ENCODE results near the gene GALNT2.

The GALNT2 gene

GRCh38 chr1:230070321-230071208 lies 3.5 kb downstream of the GALNT2 start:
- H3K9ac ChIP-seq (ENCODE audit: low read depth in 1 of 2, low read length in 2 of 2), result no peak overlapping the region
- no peaks in the 10 kb centered on the region for H3K27me3 ChIP-seq (ENCODE audit: control insufficient read depth in 2 of 2, insufficient read depth in 2 of 2, low read length in 2 of 2)
- H3K36me3 ChIP-seq (ENCODE audit: control insufficient read depth in 2 of 2, insufficient read depth in 2 of 2, low read length in 2 of 2), result no peaks in the 10 kb centered on the region
- no peaks in the 10 kb centered on the region for H3K9me3 ChIP-seq (ENCODE audit: control insufficient read depth in 2 of 2, low read length in 2 of 2)
- H3K27ac ChIP-seq (ENCODE audit: low read depth in 2 of 2, low read length in 2 of 2), result no peak overlapping the region
- H3K4me3 ChIP-seq (ENCODE audit: low read length in 2 of 2), result no peak overlapping the region
- peaks cover 11 to 21% of the 10 kb centered on the region in 2 donors for H3K4me1 ChIP-seq (ENCODE audit: control insufficient read depth in 2 of 2, insufficient read depth in 2 of 2, low read length in 2 of 2)

- H3K27ac ChIP-seq (ENCODE audit: low read depth in 2 of 2, low read length in 2 of 2), result no peak overlapping the region
- H3K9me3 ChIP-seq (ENCODE audit: control insufficient read depth in 2 of 2, low read length in 2 of 2), result no peaks in the 10 kb centered on the region
- no peak overlapping the region for H3K4me3 ChIP-seq (ENCODE audit: low read length in 2 of 2)
- H3K9ac ChIP-seq (ENCODE audit: low read depth in 1 of 2, low read length in 2 of 2), result no peak overlapping the region
- no peaks in the 10 kb centered on the region for H3K36me3 ChIP-seq (ENCODE audit: control insufficient read depth in 2 of 2, insufficient read depth in 2 of 2, low read length in 2 of 2)
- no peaks in the 10 kb centered on the region for H3K27me3 ChIP-seq (ENCODE audit: control insufficient read depth in 2 of 2, insufficient read depth in 2 of 2, low read length in 2 of 2)
- peaks cover 11 to 15% of the 10 kb centered on the region in 2 donors for H3K4me1 ChIP-seq (ENCODE audit: control insufficient read depth in 2 of 2, insufficient read depth in 2 of 2, low read length in 2 of 2)
These were observed 4.3 kb downstream of the GALNT2 start for GRCh38 chr1:230071316-230071715.

DNA sequence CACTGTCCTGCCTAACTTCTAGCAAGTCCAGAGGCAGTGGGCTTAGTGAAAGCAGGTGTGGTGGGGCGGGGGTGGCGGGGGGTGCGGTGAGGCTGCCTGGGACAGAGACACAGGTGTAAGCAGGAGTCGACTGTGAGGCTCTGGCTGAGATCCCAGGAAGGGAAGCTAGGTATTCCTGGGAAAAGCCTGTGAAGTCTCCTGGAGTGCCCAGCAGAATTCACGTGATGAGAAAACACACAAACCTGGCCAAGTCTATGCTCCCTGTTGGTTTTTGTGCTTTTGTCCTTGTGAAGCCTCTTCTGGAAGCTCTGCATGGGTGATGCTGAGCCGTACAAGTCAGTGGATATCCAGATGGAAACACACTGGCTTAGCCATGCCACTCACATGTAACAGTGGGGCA lies 5.3 kb downstream of the GALNT2 start:
- Histone ChIP-seq H3K4me1 (ENCODE audit: control insufficient read depth in 2 of 2, insufficient read depth in 2 of 2, low read length in 2 of 2) (peaks cover 11 to 13% of the 10 kb centered on the region in 2 donors), H3K9me3 (ENCODE audit: control insufficient read depth in 2 of 2, low read length in 2 of 2) (no peaks in the 10 kb centered on the region), H3K27me3 (ENCODE audit: control insufficient read depth in 2 of 2, insufficient read depth in 2 of 2, low read length in 2 of 2) (no peaks in the 10 kb centered on the region)

DNA sequence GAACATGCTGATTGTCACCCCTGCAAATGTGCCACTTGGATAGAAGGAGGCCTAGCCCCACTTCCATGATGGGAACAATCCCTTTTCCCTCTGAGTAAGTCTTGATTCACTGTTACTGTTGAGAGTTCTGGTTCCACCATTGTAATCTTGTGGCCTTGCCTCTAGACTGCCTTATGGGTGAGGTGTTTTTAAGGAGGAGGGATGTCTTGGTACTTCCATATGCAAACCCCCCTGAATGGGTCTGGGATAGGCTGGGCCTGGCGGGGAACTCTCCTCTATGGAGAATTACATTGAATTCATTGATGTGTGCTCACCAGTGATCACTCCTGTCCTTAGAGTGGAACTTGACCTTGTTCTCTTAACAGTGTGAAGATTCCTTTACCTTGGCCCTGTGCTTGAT lies 5.8 kb downstream of the GALNT2 start:
- H3K36me3 ChIP-seq (ENCODE audit: control insufficient read depth in 2 of 2, insufficient read depth in 2 of 2, low read length in 2 of 2), result no peaks in the 10 kb centered on the region
- no peaks in the 10 kb centered on the region for H3K27me3 ChIP-seq (ENCODE audit: control insufficient read depth in 2 of 2, insufficient read depth in 2 of 2, low read length in 2 of 2)
- no peak overlapping the region for H3K9ac ChIP-seq (ENCODE audit: low read depth in 1 of 2, low read length in 2 of 2)
- no peaks in the 10 kb centered on the region for H3K9me3 ChIP-seq (ENCODE audit: control insufficient read depth in 2 of 2, low read length in 2 of 2)
- no peak overlapping the region for H3K4me3 ChIP-seq (ENCODE audit: low read length in 2 of 2)
- no peak overlapping the region for H3K27ac ChIP-seq (ENCODE audit: low read depth in 2 of 2, low read length in 2 of 2)
- peaks cover 11 to 13% of the 10 kb centered on the region in 2 donors for H3K4me1 ChIP-seq (ENCODE audit: control insufficient read depth in 2 of 2, insufficient read depth in 2 of 2, low read length in 2 of 2)

More for the DNA sequence above, 5.3 kb downstream of the GALNT2 start:
- Histone ChIP-seq H3K9ac (ENCODE audit: low read depth in 1 of 2, low read length in 2 of 2) (no peak overlapping the region), H3K4me3 (ENCODE audit: low read length in 2 of 2) (no peak overlapping the region), H3K36me3 (ENCODE audit: control insufficient read depth in 2 of 2, insufficient read depth in 2 of 2, low read length in 2 of 2) (no peaks in the 10 kb centered on the region), H3K27ac (ENCODE audit: low read depth in 2 of 2, low read length in 2 of 2) (no peak overlapping the region)

DNA sequence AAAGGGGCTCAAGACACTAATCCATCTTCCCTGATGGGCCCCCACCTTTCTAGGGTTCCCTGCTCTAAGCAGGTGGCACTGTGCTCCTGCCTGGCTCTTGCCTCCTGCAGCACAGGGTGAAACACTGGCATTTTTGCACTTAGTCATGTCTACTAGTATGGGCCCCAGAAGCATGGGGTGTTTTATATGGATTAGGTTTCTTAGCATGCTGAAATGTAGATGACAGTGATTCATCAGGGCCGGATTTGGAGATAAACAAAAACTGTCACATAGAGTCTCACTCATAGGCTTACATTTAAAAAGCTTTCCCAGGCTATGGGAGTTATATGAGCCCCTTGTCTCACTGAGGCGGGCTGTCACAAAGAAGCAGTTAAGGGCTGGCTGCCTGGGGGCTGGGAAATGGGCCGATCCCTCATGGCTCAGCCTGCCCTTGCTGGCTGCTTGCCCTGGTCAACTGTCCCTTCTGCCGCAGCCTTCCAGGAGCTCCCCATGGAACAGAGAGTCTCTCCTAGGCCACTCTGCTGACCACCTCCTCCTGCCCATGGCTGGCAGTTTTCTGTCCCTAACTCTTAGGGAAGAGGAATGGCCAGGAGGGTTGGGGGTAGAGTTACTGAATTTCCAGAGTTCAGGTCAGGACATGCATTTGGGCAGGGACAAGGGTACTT lies 6.5 kb downstream of the GALNT2 start:
- Histone ChIP-seq H3K36me3 (ENCODE audit: control insufficient read depth in 2 of 2, insufficient read depth in 2 of 2, low read length in 2 of 2) (no peaks in the 10 kb centered on the region), H3K4me3 (ENCODE audit: low read length in 2 of 2) (no peak overlapping the region), H3K9ac (ENCODE audit: low read depth in 1 of 2, low read length in 2 of 2) (no peak overlapping the region), H3K9me3 (ENCODE audit: control insufficient read depth in 2 of 2, low read length in 2 of 2) (no peaks in the 10 kb centered on the region), H3K27ac (ENCODE audit: low read depth in 2 of 2, low read length in 2 of 2) (no peak overlapping the region), H3K4me1 (ENCODE audit: control insufficient read depth in 2 of 2, insufficient read depth in 2 of 2, low read length in 2 of 2) (peaks cover 9% of the 10 kb centered on the region in 2 donors), H3K27me3 (ENCODE audit: control insufficient read depth in 2 of 2, insufficient read depth in 2 of 2, low read length in 2 of 2) (no peaks in the 10 kb centered on the region)

DNA sequence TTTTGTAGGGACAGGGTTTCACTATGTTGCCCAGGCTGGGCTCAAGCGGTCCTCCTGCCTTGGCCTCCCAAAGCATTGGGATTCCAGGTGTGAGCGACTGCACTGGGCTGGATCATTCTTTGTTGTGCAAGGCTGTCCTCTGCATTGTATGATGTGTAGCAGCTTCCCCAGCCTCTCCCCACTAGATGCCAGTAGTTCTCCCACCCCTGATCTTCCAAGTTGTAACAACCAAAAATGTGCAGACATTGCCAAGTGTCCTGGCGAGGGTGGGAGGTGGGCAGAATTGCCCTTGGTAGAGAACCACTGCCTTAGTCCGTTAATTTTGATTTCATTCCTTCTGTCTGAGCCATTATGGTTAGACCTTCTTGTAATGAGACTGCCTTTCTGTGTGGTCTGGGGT lies 7.2 kb downstream of the GALNT2 start:
- H3K4me3 ChIP-seq (ENCODE audit: low read length in 2 of 2), result no peak overlapping the region
- no peaks in the 10 kb centered on the region for H3K9me3 ChIP-seq (ENCODE audit: control insufficient read depth in 2 of 2, low read length in 2 of 2)
- H3K27me3 ChIP-seq (ENCODE audit: control insufficient read depth in 2 of 2, insufficient read depth in 2 of 2, low read length in 2 of 2), result no peaks in the 10 kb centered on the region
- H3K36me3 ChIP-seq (ENCODE audit: control insufficient read depth in 2 of 2, insufficient read depth in 2 of 2, low read length in 2 of 2), result no peaks in the 10 kb centered on the region
- peaks cover 2 to 4% of the 10 kb centered on the region in 2 donors for H3K4me1 ChIP-seq (ENCODE audit: control insufficient read depth in 2 of 2, insufficient read depth in 2 of 2, low read length in 2 of 2)
- H3K27ac ChIP-seq (ENCODE audit: low read depth in 2 of 2, low read length in 2 of 2), result no peak overlapping the region
- no peak overlapping the region for H3K9ac ChIP-seq (ENCODE audit: low read depth in 1 of 2, low read length in 2 of 2)

DNA sequence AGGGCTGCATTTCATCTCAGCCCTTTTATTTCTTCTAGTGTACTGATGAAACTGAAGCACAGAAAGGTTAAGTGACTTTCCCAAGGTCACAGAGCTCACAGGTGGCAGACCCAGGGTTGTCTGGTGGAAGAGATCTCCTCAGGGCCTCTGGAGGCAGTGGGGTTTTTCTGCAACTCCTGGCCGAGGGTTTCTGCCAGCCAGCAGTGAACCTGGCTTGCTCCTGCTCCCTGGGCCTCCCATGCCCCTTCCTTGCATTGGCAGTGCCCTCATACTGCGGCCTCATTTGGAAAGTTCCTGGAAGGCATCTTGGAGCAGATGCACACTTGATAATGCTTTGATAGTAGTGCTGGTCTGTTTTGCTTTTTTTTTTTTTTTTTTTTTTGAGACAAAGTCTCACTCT lies 7.7 kb downstream of the GALNT2 start:
- Histone ChIP-seq H3K36me3 (ENCODE audit: control insufficient read depth in 2 of 2, insufficient read depth in 2 of 2, low read length in 2 of 2) (no peaks in the 10 kb centered on the region), H3K27me3 (ENCODE audit: control insufficient read depth in 2 of 2, insufficient read depth in 2 of 2, low read length in 2 of 2) (no peaks in the 10 kb centered on the region), H3K4me3 (ENCODE audit: low read length in 2 of 2) (no peak overlapping the region), H3K9me3 (ENCODE audit: control insufficient read depth in 2 of 2, low read length in 2 of 2) (no peaks in the 10 kb centered on the region), H3K27ac (ENCODE audit: low read depth in 2 of 2, low read length in 2 of 2) (no peak overlapping the region), H3K4me1 (ENCODE audit: control insufficient read depth in 2 of 2, insufficient read depth in 2 of 2, low read length in 2 of 2) (peaks cover 0 to 4% of the 10 kb centered on the region in 2 donors), H3K9ac (ENCODE audit: low read depth in 1 of 2, low read length in 2 of 2) (no peak overlapping the region)

DNA sequence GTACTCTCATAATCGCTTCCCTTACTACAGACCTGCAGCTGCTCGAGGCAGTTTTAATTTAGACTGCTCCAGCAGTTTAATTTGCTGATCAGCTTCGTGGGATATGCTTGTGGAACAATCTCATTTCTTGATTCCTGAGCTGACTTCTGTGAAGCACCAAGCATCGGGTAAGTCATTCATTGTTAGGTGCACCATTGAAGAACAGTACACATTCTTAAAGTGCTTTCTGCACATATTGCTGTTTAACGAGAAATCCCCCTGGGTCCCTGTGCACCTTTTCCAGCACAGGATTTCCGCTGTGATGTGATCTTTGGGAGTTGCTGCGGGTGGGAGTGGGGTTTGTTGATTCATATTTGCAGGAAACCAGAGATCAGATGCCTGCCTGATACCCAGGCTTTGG lies 9.1 kb downstream of the GALNT2 start:
- no peak overlapping the region for H3K4me3 ChIP-seq (ENCODE audit: low read length in 2 of 2)
- no peaks in the 10 kb centered on the region for H3K27me3 ChIP-seq (ENCODE audit: control insufficient read depth in 2 of 2, insufficient read depth in 2 of 2, low read length in 2 of 2)
- peaks cover 0 to 4% of the 10 kb centered on the region in 2 donors for H3K4me1 ChIP-seq (ENCODE audit: control insufficient read depth in 2 of 2, insufficient read depth in 2 of 2, low read length in 2 of 2)
- H3K36me3 ChIP-seq (ENCODE audit: control insufficient read depth in 2 of 2, insufficient read depth in 2 of 2, low read length in 2 of 2), result no peaks in the 10 kb centered on the region
- H3K9me3 ChIP-seq (ENCODE audit: control insufficient read depth in 2 of 2, low read length in 2 of 2), result no peaks in the 10 kb centered on the region
- no peak overlapping the region for H3K9ac ChIP-seq (ENCODE audit: low read depth in 1 of 2, low read length in 2 of 2)
- no peak overlapping the region for H3K27ac ChIP-seq (ENCODE audit: low read depth in 2 of 2, low read length in 2 of 2)

DNA sequence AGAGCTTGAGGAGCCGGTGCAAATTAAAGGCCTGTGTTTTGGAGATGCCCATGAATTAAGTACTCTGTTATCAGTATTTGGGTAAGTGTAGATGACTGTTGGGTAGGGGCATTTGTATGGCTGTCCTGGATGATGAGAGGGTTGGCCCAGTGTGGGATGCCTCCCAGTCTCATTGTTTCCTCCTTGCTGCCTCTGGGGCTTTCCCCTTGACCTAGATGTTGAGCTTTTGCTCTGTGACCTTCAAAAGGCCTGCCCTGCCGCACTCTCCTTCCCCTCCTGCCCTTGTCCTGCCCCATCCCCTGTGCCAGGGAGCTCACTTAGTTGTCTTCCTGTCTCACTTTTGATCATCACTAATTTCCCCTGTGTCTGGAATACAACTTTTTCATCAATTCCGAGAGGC lies 10.0 kb downstream of the GALNT2 start:
- H3K27ac ChIP-seq (ENCODE audit: low read depth in 2 of 2, low read length in 2 of 2), result no peak overlapping the region
- peaks cover 0 to 4% of the 10 kb centered on the region in 2 donors for H3K4me1 ChIP-seq (ENCODE audit: control insufficient read depth in 2 of 2, insufficient read depth in 2 of 2, low read length in 2 of 2)
- H3K36me3 ChIP-seq (ENCODE audit: control insufficient read depth in 2 of 2, insufficient read depth in 2 of 2, low read length in 2 of 2), result no peaks in the 10 kb centered on the region

GRCh38 chr1:230077436-230078213 lies 10.6 kb downstream of the GALNT2 start:
- H3K27me3 ChIP-seq (ENCODE audit: control insufficient read depth in 2 of 2, insufficient read depth in 2 of 2, low read length in 2 of 2), result no peaks in the 10 kb centered on the region
- no peak overlapping the region for H3K9ac ChIP-seq (ENCODE audit: low read depth in 1 of 2, low read length in 2 of 2)
- no peak overlapping the region for H3K27ac ChIP-seq (ENCODE audit: low read depth in 2 of 2, low read length in 2 of 2)
- H3K36me3 ChIP-seq (ENCODE audit: control insufficient read depth in 2 of 2, insufficient read depth in 2 of 2, low read length in 2 of 2), result peaks cover 0 to 2% of the 10 kb centered on the region in 2 donors
- no peaks in the 10 kb centered on the region for H3K9me3 ChIP-seq (ENCODE audit: control insufficient read depth in 2 of 2, low read length in 2 of 2)
- H3K4me1 ChIP-seq (ENCODE audit: control insufficient read depth in 2 of 2, insufficient read depth in 2 of 2, low read length in 2 of 2), result peaks cover 0 to under 1% of the 10 kb centered on the region in 2 donors
- H3K4me3 ChIP-seq (ENCODE audit: low read length in 2 of 2), result no peak overlapping the region

More for the DNA sequence above, 10.0 kb downstream of the GALNT2 start:
- Histone ChIP-seq H3K9ac (ENCODE audit: low read depth in 1 of 2, low read length in 2 of 2) (no peak overlapping the region), H3K9me3 (ENCODE audit: control insufficient read depth in 2 of 2, low read length in 2 of 2) (no peaks in the 10 kb centered on the region), H3K27me3 (ENCODE audit: control insufficient read depth in 2 of 2, insufficient read depth in 2 of 2, low read length in 2 of 2) (no peaks in the 10 kb centered on the region), H3K4me3 (ENCODE audit: low read length in 2 of 2) (no peak overlapping the region)
